DND-41 (cell line): ENCODE measurements around the gene IP6K2.

Source experiments
- ATAC-seq: fragments of 200-7000 bp; cut with Tn5 transposase; 3 replicates; pipeline ENCODE4 v1.9.1; 2021; ENCODE audit warnings: low read depth; ENCODE audit not compliant: insufficient read depth
- DNase-seq: peaks from one replicate; pipeline ENCODE4 v3.0.0-alpha.2; 2020
- H2AFZ ChIP-seq: 2 replicates; pipeline ENCODE4 v1.6.0; 2012; ENCODE audit warnings: low read depth, low read length
- H3K27ac ChIP-seq: 2 replicates; pipeline ENCODE4 v1.5.1; 2012; ENCODE audit warnings: low read length, inconsistent platforms
- H3K27me3 ChIP-seq: fragments of 200-600 bp; sonication (generic); 2 replicates; pipeline ENCODE4 v1.6.0; 2012; ENCODE audit warnings: low read length, mild to moderate bottlenecking, inconsistent platforms; ENCODE audit not compliant: insufficient read depth, poor library complexity
- H3K36me3 ChIP-seq: 2 replicates; pipeline ENCODE4 v1.5.1; 2012; ENCODE audit warnings: low read length, inconsistent platforms; ENCODE audit not compliant: insufficient read depth
- H3K4me1 ChIP-seq: 2 replicates; pipeline ENCODE4 v1.5.1; 2012; ENCODE audit warnings: mild to moderate bottlenecking, low read length; ENCODE audit not compliant: insufficient read depth
- H3K4me2 ChIP-seq: 2 replicates; pipeline ENCODE4 v1.6.0; 2012; ENCODE audit warnings: mild to moderate bottlenecking, moderate library complexity, low read length, inconsistent platforms; ENCODE audit not compliant: insufficient read depth
- H3K4me3 ChIP-seq, 2 experiments: fragments of 200-600 bp in 1 of 2; shearing (Covaris generic) in 1 of 2; 2 replicates each; pipeline ENCODE4 v1.5.1; 2012 to 2016; ENCODE audit warnings: inconsistent platforms in 2 of 2, low read length in 2 of 2, mild to moderate bottlenecking in 2 of 2, low read depth in 1 of 2, moderate library complexity in 1 of 2
- H3K79me2 ChIP-seq: 2 replicates; pipeline ENCODE4 v1.6.0; 2012; ENCODE audit warnings: low read length, inconsistent platforms; ENCODE audit not compliant: insufficient read depth
- H3K9ac ChIP-seq: 2 replicates; pipeline ENCODE4 v1.6.0; 2012; ENCODE audit warnings: low read depth, mild to moderate bottlenecking, inconsistent platforms, low read length, moderate library complexity
- H3K9me3 ChIP-seq: 2 replicates; pipeline ENCODE4 v1.5.1; 2012; ENCODE audit warnings: low read length, moderate library complexity, mild to moderate bottlenecking, inconsistent platforms; ENCODE audit not compliant: insufficient read depth, severe bottlenecking
- H4K20me1 ChIP-seq: 2 replicates; pipeline ENCODE4 v1.6.0; 2012; ENCODE audit warnings: low read length; ENCODE audit not compliant: insufficient read depth
- CTCF ChIP-seq: IDR thresholded peaks from 2 replicates; pipeline ENCODE4 v1.5.1; 2012; ENCODE audit warnings: borderline replicate concordance, low read length, moderate library complexity, mild to moderate bottlenecking; ENCODE audit not compliant: poor library complexity, severe bottlenecking; ENCODE audit errors: extremely low read depth
- EZH2 ChIP-seq: IDR thresholded peaks from 3 replicates; pipeline ENCODE4 v1.6.1; 2012; ENCODE audit warnings: borderline replicate concordance, low read depth, mild to moderate bottlenecking, moderate library complexity, low read length, inconsistent platforms; ENCODE audit not compliant: severe bottlenecking

IP6K2 gene

GRCh38 chr3:48694610-48695392 is 22.2 kb downstream of the IP6K2 start:
- TF ChIP-seq CTCF (no peak), EZH2 (no peak)
- Histone ChIP-seq H3K79me2 (peaks cover 65% of the 10 kb centered on the region), H3K27me3 (no peaks in the 10 kb centered on the region), H3K27ac (no peak overlapping the region), H3K4me1 (no peaks in the 10 kb centered on the region), H3K36me3 (peaks cover 89% of the 10 kb centered on the region), H3K9me3 (no peaks in the 10 kb centered on the region), H4K20me1 (peaks cover 68% of the 10 kb centered on the region), H3K4me3 (no peak overlapping the region), H3K4me2 (no peak overlapping the region), H2AFZ (no peak overlapping the region), H3K9ac (no peak overlapping the region)
- no peak for ATAC-seq
- DNase-seq = no peak

- ATAC-seq = no peak
- Histone ChIP-seq H3K27ac (no peak overlapping the region), H3K9ac (no peak overlapping the region), H3K4me1 (no peaks in the 10 kb centered on the region), H3K4me3 (no peak overlapping the region), H3K36me3 (peaks cover 89% of the 10 kb centered on the region), H4K20me1 (peaks cover 66% of the 10 kb centered on the region), H3K27me3 (no peaks in the 10 kb centered on the region), H3K9me3 (no peaks in the 10 kb centered on the region), H3K79me2 (peaks cover 56% of the 10 kb centered on the region), H2AFZ (no peak overlapping the region), H3K4me2 (no peak overlapping the region)
- TF ChIP-seq CTCF = no peak
- no peak for TF ChIP-seq EZH2
- no peak for DNase-seq
These were observed 23.2 kb downstream of the IP6K2 start for GRCh38 chr3:48693826-48694225.

- Histone ChIP-seq H3K27ac (no peak overlapping the region), H2AFZ (no peak overlapping the region), H3K4me1 (no peaks in the 10 kb centered on the region), H3K9me3 (no peaks in the 10 kb centered on the region), H4K20me1 (peaks cover 66% of the 10 kb centered on the region), H3K27me3 (no peaks in the 10 kb centered on the region), H3K79me2 (peaks cover 43% of the 10 kb centered on the region), H3K4me3 (no peak overlapping the region), H3K9ac (no peak overlapping the region), H3K36me3 (peaks cover 89% of the 10 kb centered on the region), H3K4me2 (no peak overlapping the region)
- TF ChIP-seq CTCF (no peak), EZH2 (no peak)
- DNase-seq = no peak
- ATAC-seq = no peak; the same call in 2 of the 3 replicates
These were observed 24.5 kb downstream of the IP6K2 start for GRCh38 chr3:48692551-48692950.
